Natural killer cell (primary cell): Measurements from ENCODE around the gene PAQR8. TPM values are rescaled to one million over a fixed set of nuclear protein-coding genes. Genes with fewer than 3 reads are reported as not detected.

Experiments
- ATAC-seq, 3 donors: fragments of 150-1000 bp in 2 of 3; fragments of 200-7000 bp in 1 of 3; cut with Tn5 transposase; 1 replicate in 1 of 3; 2 replicates in 2 of 3; pipeline ENCODE4 v1.10.0; 2021; ENCODE audit warnings: mild to moderate bottlenecking in 2 of 3, moderate library complexity in 2 of 3
- DNase-seq, 2 donors: peaks; one replicate each; pipeline versions ENCODE4 v3.0.0 to v3.0.0-alpha.2; 2013 to 2021; ENCODE audit warnings: mixed read lengths in 1 of 2
- H3K27ac ChIP-seq: one replicate; pipeline ENCODE4 v1.5.1; 2013; ENCODE audit warnings: mild to moderate bottlenecking, low read length
- H3K27me3 ChIP-seq: one replicate; pipeline ENCODE4 v1.6.1; 2013; ENCODE audit warnings: low read length; ENCODE audit not compliant: control insufficient read depth, insufficient read depth
- H3K36me3 ChIP-seq: one replicate; pipeline ENCODE4 v1.6.1; 2013; ENCODE audit warnings: low read length; ENCODE audit not compliant: control insufficient read depth, insufficient read depth
- H3K4me1 ChIP-seq: one replicate; pipeline ENCODE4 v1.6.1; 2013; ENCODE audit warnings: low read length; ENCODE audit not compliant: control insufficient read depth, insufficient read depth
- H3K4me3 ChIP-seq: one replicate; pipeline ENCODE4 v1.5.1; 2013; ENCODE audit warnings: low read length
- H3K9me3 ChIP-seq: one replicate; pipeline ENCODE4 v1.6.1; 2013; ENCODE audit warnings: low read length; ENCODE audit not compliant: control insufficient read depth, insufficient read depth
- H3K27ac Mint-ChIP-seq, 2 donors: one replicate each; pipeline ENCODE4 v1.8.0; 2022; ENCODE audit warnings: mild to moderate bottlenecking in 2 of 2, mixed read lengths in 2 of 2, moderate library complexity in 1 of 2
- H3K27me3 Mint-ChIP-seq, 2 donors: one replicate each; pipeline ENCODE4 v1.8.0; 2022; ENCODE audit warnings: low read depth in 2 of 2, mixed read lengths in 2 of 2
- H3K36me3 Mint-ChIP-seq: one replicate; pipeline ENCODE4 v1.8.0; 2022; ENCODE audit warnings: mixed read lengths
- H3K4me1 Mint-ChIP-seq, 2 donors: one replicate each; pipeline ENCODE4 v1.8.0; 2022; ENCODE audit warnings: mixed read lengths in 2 of 2
- H3K4me3 Mint-ChIP-seq: one replicate; pipeline ENCODE4 v1.8.0; 2022; ENCODE audit warnings: mild to moderate bottlenecking, moderate library complexity, mixed read lengths
- H3K9me3 Mint-ChIP-seq, 2 donors: one replicate each; pipeline ENCODE4 v1.8.0; 2022; ENCODE audit warnings: mixed read lengths in 2 of 2
- CTCF ChIP-seq: fragments of 200-600 bp; IDR thresholded peaks from one replicate; pipeline ENCODE4 v1.8.0; 2022; ENCODE audit warnings: antibody characterized with exemption
- WGBS: methylation state at CpG from one replicate; pipeline ENCODE4 v1.1.7; 2013; ENCODE audit warnings: missing lambda C conversion rate; ENCODE audit not compliant: insufficient coverage; 5-methylcytosine and 5-hydroxymethylcytosine counted together
- intact Hi-C: fragments of 100-400 bp; cut with micrococcal nuclease; formaldehyde crosslinking; loops from one replicate; pipeline ENCODE4 v1.14.2; 2022
- total RNA-seq, 4 donors: library from RNA; stranded (reverse); fragments of 120-200 nt in 1 of 4; gene quantifications; one replicate each; pipeline versions ENCODE4 v1.2.3 to v1.2.4, GENCODE V29; 2013 to 2022

Gene PAQR8
- total RNA-seq, 3 donors from 2014 or later (not counting 1 experiment from before 2014, with no cell fraction given) = 2.4 to 5.0 (median 4.6) TPM

GRCh38 chr6:52377538-52378221 lies 15.7 kb downstream of the PAQR8 start:
- no peak overlapping the region for H3K4me3 Mint-ChIP-seq
- Histone ChIP-seq H3K27ac (no peak overlapping the region), H3K36me3 (peaks cover 4% of the 10 kb centered on the region), H3K9me3 (no peaks in the 10 kb centered on the region), H3K4me1 (peaks cover 5% of the 10 kb centered on the region), H3K4me3 (no peak overlapping the region), H3K27me3 (no peaks in the 10 kb centered on the region)
- intact Hi-C loops = no loop called here
- TF ChIP-seq CTCF = no peak
- peak in 1 of 2 donors; percentile 41 for DNase-seq
- peaks cover 14% of the 10 kb centered on the region for H3K36me3 Mint-ChIP-seq
- WGBS = 18% methylated on average over 2 of the region's 3 CpGs
- H3K27ac Mint-ChIP-seq = peak overlapping the region in 1 of 2 donors; percentile 8
- ATAC-seq = no peak
- peaks cover 2% of the 10 kb centered on the region in 2 donors for H3K9me3 Mint-ChIP-seq
- no peaks in the 10 kb centered on the region for H3K27me3 Mint-ChIP-seq
- peaks cover 22 to 35% of the 10 kb centered on the region in 2 donors for H3K4me1 Mint-ChIP-seq

- no peak overlapping the region for H3K27ac ChIP-seq
- H3K4me1 ChIP-seq = peaks cover 5% of the 10 kb centered on the region
- no peak for TF ChIP-seq CTCF
- H3K36me3 ChIP-seq = peaks cover 3% of the 10 kb centered on the region
- ATAC-seq (no peak), DNase-seq (no peak)
- 100% methylated on average over 3 of the region's 4 CpGs for WGBS
- intact Hi-C loops = no loop called here
- H3K27ac Mint-ChIP-seq = no peak overlapping the region
- no peak overlapping the region for H3K4me3 ChIP-seq
- H3K9me3 Mint-ChIP-seq = no peaks in the 10 kb centered on the region
- no peak overlapping the region for H3K4me3 Mint-ChIP-seq
- H3K27me3 ChIP-seq = no peaks in the 10 kb centered on the region
- no peaks in the 10 kb centered on the region for H3K27me3 Mint-ChIP-seq
- H3K9me3 ChIP-seq = no peaks in the 10 kb centered on the region
- no peaks in the 10 kb centered on the region for H3K36me3 Mint-ChIP-seq
- H3K4me1 Mint-ChIP-seq = peaks cover 22 to 30% of the 10 kb centered on the region in 2 donors
Measured at GRCh38 chr6:52381249-52381648, 19.3 kb downstream of the PAQR8 start.

GRCh38 chr6:52384145-52384766 lies 22.3 kb downstream of the PAQR8 start:
- H3K4me3 Mint-ChIP-seq = no peak overlapping the region
- Histone ChIP-seq H3K36me3 (peaks cover 3% of the 10 kb centered on the region), H3K27ac (no peak overlapping the region), H3K27me3 (no peaks in the 10 kb centered on the region), H3K9me3 (no peaks in the 10 kb centered on the region), H3K4me3 (no peak overlapping the region), H3K4me1 (peaks cover under 1% of the 10 kb centered on the region)
- H3K36me3 Mint-ChIP-seq = no peaks in the 10 kb centered on the region
- peak overlapping the region in 1 of 2 donors; percentile 9 for H3K27ac Mint-ChIP-seq
- H3K4me1 Mint-ChIP-seq = peaks cover 10 to 22% of the 10 kb centered on the region in 2 donors
- no peaks in the 10 kb centered on the region for H3K9me3 Mint-ChIP-seq
- DNase-seq (no peak), ATAC-seq (no peak)
- 86% methylated on average over 2 of the region's 2 CpGs for WGBS
- intact Hi-C loops = no loop called here
- TF ChIP-seq CTCF = no peak
- no peaks in the 10 kb centered on the region for H3K27me3 Mint-ChIP-seq
